Measurements from ENCODE around the gene NCOA4. TPM values are rescaled to one million over a fixed set of nuclear protein-coding genes. Genes with fewer than 3 reads are reported as not detected.
"Not testable (repeated sequence)": the region's sequence is repeated elsewhere in the genome, so short reads cannot be mapped to it uniquely, and the experiment has no call there.

NCOA4 gene
- total RNA-seq, 4 donors from 2014 or later = 88.8 to 223 (median 110) TPM

DNA sequence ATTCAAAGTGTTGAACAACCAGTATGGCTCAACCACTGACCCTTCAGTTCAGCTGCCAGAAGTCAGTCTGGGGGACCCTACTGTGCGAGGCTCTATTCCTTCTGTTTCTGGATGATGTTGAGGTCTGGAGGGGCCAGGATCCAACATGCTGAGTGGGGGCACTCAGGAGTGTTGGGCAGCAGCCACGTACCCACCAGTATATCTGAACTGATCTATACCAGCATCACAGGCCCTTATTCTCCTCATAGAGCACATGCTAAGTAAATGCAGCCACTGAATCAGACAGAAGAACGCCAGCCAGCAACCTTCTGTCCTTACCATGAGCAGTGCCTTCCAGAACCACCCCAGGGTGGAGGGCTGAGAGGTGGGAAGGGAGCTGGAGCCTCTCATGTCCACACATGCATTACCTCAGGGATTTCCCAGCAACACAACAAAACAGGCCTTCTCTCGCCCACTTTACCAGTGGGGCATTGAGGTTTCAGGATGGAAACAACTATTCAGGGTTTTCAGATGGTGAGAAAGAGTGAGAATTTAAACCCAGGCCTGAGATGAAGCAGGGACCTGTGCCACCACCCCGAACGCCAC is 22.5 kb upstream of the NCOA4 start:
- intact Hi-C loops (cut with DNase I; ENCODE audit: low total_unique reads) = no loop called here
- Histone ChIP-seq H3K4me3 (no peak overlapping the region), H3K27ac (no peak overlapping the region), H3K4me1 (no peaks in the 10 kb centered on the region), H3K36me3 (no peaks in the 10 kb centered on the region), H3K27me3 (no peaks in the 10 kb centered on the region), H3K9me3 (no peaks in the 10 kb centered on the region)
- TF ChIP-seq, protein P1, sequence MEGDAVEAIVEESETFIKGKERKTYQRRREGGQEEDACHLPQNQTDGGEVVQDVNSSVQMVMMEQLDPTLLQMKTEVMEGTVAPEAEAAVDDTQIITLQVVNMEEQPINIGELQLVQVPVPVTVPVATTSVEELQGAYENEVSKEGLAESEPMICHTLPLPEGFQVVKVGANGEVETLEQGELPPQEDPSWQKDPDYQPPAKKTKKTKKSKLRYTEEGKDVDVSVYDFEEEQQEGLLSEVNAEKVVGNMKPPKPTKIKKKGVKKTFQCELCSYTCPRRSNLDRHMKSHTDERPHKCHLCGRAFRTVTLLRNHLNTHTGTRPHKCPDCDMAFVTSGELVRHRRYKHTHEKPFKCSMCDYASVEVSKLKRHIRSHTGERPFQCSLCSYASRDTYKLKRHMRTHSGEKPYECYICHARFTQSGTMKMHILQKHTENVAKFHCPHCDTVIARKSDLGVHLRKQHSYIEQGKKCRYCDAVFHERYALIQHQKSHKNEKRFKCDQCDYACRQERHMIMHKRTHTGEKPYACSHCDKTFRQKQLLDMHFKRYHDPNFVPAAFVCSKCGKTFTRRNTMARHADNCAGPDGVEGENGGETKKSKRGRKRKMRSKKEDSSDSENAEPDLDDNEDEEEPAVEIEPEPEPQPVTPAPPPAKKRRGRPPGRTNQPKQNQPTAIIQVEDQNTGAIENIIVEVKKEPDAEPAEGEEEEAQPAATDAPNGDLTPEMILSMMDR (IDR thresholded peaks at IDR 0.05) = no peak
- TF ChIP-seq POLR2A (IDR thresholded peaks at IDR 0.05) = no peak
- no peak for DNase-seq

DNA sequence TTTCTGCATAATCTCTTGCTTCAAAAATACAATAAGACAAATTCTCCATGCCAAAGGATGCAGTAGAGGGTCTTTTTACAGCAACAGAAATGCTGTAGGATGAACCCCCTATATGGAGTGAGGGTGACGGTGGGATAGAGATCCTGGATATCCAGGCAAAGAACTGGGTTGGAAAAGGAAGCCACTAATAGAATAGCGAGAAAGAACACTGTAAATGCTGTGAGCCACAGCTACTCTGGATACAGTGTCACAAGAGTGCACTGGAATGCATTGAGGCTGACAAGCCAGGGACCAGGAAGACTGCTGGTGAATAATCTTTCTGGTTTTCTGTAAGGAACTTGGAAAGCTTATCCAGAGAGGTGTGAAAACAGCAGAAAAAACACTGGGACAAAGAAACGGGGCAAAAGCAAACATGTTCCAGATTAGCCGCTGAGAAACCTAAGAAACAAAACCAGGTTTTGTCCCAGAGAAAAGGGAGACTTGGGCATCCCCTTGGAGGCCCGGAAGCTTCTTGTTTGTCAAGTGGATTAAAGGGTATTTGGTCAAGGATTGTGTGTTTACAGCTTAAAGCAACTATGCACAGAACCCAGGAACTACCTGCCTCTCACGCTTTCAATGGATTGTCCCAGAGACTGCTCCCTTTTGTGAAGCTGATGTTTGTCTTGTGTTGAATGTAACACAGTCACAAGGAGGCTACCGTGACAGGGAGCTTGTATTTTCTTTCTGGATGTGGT is 21.8 kb upstream of the NCOA4 start:
- H3K9me3 ChIP-seq = no peaks in the 10 kb centered on the region
- TF ChIP-seq POLR2A (IDR thresholded peaks at IDR 0.05) = no peak
- TF ChIP-seq, protein P1 (IDR thresholded peaks at IDR 0.05) = no peak
- no peak for DNase-seq

DNA sequence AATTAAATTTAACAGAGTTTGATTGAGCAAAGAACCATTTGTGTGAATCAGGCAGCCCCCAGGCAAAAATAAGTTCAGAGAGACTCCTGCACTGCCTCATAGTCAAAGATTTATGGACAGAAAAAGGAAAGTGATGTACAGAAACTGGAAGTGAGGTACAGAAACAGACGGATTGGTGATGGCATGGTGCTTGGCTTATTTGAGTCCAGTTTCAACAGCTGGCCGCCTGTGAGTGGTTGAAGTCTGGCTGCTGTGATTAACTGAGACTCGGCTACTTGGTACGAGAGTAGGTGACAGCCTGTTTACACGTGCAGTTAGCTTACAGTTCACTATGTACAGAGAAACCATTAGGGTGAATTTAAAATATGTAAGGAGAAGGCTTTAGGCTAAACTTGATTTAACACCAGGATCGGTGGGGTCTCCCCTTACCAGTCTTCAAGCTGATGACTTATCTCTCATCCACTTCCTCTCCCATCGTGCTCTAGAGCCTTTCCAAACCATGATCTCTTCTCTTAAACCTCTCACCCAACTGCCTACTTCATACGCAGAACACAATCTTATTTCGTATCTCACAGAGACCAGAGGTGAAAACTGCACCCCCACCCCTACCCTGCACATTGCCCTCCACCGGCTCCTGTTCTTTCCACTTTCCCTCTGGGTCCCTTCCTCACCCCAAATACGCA is 20.7 kb upstream of the NCOA4 start:
- no peak for DNase-seq
- Histone ChIP-seq H3K9me3 (no peaks in the 10 kb centered on the region), H3K27ac (no peak overlapping the region), H3K36me3 (no peaks in the 10 kb centered on the region), H3K27me3 (no peaks in the 10 kb centered on the region), H3K4me1 (no peaks in the 10 kb centered on the region), H3K4me3 (no peak overlapping the region)
- intact Hi-C loops (cut with DNase I; ENCODE audit: low total_unique reads) = no loop called here
- TF ChIP-seq, protein P1 (IDR thresholded peaks at IDR 0.05) = no peak
- TF ChIP-seq POLR2A (IDR thresholded peaks at IDR 0.05) = no peak

More for the DNA sequence above, 21.8 kb upstream of the NCOA4 start:
- Histone ChIP-seq H3K4me3 (no peak overlapping the region), H3K27me3 (no peaks in the 10 kb centered on the region), H3K4me1 (no peaks in the 10 kb centered on the region), H3K27ac (no peak overlapping the region), H3K36me3 (no peaks in the 10 kb centered on the region)
- intact Hi-C loops (cut with DNase I; ENCODE audit: low total_unique reads) = no loop called here

DNA sequence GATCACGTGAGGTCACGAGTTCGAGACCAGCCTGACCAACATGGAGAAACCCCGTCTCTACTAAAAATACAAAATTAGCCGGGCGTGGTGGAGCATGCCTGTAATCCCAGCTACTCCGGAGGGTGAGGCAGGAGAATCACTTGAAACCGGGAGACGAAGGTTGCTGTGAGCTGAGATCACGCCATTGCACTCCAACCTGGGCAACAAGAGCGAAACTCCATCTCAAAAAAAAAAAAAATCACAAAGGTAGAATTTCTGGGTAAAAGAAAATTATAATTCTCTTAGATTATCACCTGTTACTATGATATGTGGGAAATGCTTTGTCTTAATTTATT is 19.0 kb upstream of the NCOA4 start:
- not testable (repeated sequence) for H3K27ac ChIP-seq, H3K4me3 ChIP-seq, H3K4me1 ChIP-seq

DNA sequence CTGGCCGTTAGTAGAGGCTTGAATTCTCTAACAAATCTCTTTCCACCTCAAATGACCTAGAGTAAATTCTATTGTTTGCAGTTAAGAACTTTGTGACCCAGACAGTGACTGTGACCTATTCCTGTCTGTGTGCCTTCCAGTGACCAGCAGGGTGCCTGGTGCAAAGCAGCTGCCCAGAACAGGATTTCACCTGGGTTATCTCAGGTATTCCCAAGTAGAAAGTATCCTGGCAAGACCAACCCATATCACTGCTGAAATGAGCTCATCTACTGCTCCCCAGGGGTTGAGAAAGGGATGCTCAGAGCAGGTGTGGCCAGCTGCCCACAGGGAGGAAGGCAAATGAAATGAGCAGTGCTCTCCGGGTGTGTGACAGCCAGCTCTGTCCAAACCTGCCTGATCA is 17.7 kb upstream of the NCOA4 start:
- Histone ChIP-seq H3K27ac (no peak overlapping the region), H3K27me3 (no peaks in the 10 kb centered on the region), H3K36me3 (no peaks in the 10 kb centered on the region), H3K4me1 (no peaks in the 10 kb centered on the region), H3K4me3 (no peak overlapping the region), H3K9me3 (no peaks in the 10 kb centered on the region)
- TF ChIP-seq, protein P1 (IDR thresholded peaks at IDR 0.05) = no peak
- no peak for TF ChIP-seq POLR2A (IDR thresholded peaks at IDR 0.05)
- intact Hi-C loops (cut with DNase I; ENCODE audit: low total_unique reads) = no loop called here
- no peak for DNase-seq

More for the DNA sequence above, 19.0 kb upstream of the NCOA4 start:
- DNase-seq; H3K27me3 ChIP-seq; H3K9me3 ChIP-seq; H3K36me3 ChIP-seq; intact Hi-C loops (cut with DNase I; ENCODE audit: low total_unique reads): not testable (repeated sequence)
